GM18861 (cell line): ENCODE results near the gene MACROD1.
"Not testable (repeated sequence)": the region's sequence is repeated elsewhere in the genome, so short reads cannot be mapped to it uniquely, and the experiment has no call there.

Source experiments
- ATAC-seq: cut with Tn5 transposase; IDR thresholded peaks from one replicate; pipeline ENCODE4 v1.9.1; 2021; ENCODE audit not compliant: unreplicated experiment

MACROD1 gene

DNA sequence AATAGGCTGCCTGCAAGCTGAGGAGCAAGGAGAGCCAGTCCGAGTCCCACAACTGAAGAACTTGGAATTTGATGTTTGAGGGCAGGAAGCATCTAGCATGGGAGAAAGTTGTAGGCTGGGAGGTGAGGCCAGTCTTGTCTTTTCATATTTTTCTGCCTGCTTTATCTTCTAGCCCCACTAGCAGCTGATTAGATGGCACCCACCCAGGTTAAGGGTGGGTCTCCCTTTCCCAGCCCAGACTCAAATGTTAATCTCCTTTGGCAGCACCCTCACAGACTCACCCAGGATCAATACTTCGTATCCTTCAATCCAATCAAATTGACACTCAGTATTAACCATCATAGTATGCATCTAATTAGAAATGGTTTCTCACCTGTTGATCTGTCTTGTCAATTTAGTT lies 196.5 kb downstream of the MACROD1 start:
- no peak for ATAC-seq

DNA sequence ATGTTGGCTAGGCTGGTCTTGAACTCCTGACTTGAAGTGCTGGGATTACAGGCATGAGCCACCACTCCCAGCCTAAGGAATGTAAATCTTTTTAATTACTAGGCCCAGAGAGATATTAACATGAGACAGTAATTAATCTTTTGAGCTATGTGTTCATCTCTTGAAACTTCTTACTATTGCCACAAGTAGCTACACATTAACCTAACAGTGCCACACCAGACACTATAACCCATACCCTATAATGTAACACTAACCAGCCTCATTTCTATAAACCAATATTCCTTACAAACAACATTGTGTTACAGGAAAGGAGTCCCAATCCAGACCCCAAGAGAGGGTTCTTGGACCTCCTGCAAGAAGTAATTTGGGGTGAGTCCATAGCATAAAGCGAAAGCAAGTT lies 199.5 kb downstream of the MACROD1 start:
- ATAC-seq: no peak

DNA sequence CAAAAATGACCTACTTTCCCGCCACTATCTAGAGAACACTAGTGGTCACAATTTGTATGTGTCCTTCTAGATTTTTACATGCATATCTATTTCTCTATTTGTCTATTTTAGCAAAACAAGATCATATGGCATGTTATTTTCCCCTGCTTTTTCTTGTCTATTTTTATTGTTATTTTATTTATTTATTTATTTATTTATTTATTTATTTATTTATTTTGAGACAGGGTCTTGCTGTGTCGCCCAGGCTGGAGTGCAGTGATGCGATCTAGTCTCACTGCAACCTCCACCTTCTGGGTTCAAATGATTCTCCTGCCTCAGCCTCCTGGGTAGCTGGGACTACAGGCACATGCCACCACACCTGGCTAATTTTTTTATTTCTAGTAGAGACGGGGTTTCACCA lies 202.0 kb downstream of the MACROD1 start:
- ATAC-seq: not testable (repeated sequence)

DNA sequence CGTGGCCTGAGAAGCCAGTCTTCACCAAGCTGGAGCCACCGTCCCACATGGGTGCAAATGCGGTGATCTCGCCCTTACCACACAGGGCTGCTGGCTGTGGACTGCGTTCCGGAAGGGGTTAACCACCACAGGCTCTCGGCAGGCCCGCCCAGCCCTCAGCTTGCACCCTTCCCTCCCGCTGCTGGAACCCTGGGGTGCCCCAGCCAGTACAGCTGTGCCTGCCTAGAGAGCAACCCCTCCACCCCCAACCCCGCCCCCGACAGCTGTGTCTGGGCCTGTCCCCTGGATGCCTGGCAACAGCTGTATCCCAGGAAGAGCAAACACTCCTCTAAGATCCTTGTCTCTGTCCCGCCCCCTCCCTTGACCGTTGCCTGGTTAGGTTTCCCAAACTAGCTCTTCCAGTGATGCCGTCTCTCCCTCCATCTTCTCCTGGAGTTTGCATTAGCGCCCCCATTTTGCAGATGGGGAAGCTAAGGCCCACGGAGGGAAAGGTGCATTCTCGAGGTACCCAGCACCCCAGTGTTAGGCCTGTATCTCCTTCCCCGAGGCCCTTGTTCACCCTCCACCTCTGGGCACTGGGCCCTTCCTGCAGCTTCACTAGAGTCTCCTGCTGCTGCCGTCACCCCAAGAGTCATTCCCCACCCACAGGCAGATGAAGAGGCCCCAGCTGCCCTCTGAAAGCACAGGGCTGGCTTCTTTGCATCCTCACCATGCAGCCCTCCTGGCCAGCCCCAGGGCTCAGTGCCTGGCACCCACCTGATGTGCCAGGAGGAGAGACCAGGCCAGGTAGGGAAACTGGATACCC lies 204.1 kb downstream of the MACROD1 start:
- ATAC-seq: no peak

DNA sequence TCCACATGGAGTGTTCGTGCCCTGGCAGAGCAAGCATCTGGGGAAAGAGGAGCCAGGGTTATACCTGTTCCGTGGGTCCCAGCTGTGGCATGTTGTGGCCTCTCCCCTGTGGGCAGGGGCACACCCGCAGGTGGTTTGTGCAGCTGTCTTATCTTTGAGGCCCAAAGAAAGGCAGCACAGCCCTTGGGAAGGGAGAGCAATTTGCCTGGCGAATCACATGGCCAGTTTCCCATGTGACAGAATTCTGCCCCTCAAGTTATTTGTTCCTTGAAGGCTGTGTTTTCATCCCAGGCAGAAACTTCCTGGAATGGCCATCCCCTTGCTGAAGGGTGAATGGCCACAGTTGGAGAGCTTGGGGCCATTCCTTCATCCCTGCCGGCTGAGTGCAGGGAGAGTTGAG lies 207.9 kb downstream of the MACROD1 start:
- no peak for ATAC-seq

DNA sequence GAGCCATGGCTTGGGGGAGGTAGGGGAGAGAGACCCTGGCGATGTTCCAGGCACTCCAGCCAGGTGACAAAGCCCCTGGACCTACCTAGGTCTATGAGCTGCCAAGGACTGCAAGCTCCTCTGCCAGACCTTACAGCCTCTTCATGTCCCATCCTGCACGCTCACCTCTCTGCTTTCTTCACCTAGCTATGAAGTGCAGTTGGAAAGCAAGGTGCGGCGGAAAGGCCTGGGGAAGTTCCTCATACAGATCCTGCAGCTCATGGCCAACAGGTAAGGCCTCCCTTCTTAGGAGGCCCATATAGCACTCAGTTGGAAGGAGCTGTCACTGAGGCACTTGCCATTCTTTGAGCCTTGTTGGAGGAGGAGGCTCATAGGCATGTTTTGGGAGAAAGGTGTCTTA lies 213.3 kb downstream of the MACROD1 start:
- no peak for ATAC-seq

DNA sequence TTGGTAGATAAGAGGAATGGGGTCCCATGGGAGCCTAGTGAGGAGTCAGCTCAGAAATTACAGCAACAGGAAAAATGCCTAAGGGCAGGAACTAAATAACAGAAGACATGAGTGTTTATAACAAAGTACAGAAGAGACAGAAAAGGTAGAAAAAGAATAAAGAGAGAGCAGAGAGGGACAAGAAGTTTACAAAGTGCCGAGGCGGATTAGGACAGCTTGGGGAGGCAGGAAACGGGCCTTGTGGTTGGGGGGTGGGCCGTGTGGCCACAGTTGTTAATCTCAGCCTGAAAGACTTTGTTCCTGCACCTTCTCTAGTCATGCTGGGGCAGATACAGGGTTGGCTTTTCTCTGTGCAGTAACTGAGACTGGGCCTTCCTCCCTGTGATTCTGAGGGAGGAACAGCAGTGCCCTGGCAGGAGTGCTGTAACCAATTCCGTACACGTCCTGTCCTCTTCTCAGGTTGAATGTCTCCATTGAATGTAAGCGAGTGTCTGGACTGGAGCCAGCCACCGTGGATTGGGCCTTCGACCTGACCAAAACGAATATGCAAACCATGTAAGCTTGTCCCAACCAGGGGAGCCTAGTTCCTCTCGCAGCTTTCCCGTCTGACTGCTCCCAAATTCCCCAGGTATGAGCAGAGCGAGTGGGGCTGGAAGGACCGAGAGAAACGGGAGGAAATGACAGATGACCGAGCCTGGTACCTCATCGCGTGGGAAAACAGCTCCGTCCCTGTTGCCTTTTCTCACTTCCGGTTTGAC lies 214.0 kb downstream of the MACROD1 start:
- ATAC-seq: no peak
